Kidney (tissue), 14 donors: ENCODE data around the gene MAD1L1. TPM values are rescaled to one million over a fixed set of nuclear protein-coding genes. Genes with fewer than 3 reads are reported as not detected.

Experiments used
- DNase-seq, 5 donors: peaks; one replicate each; pipeline ENCODE4 v3.0.0-alpha.2; 2013 to 2020
- FAIRE-seq: peaks from 2 replicates; lab custom pipeline; 2012; peaks lifted over from hg19 to GRCh38; lab: Jason Lieb, UNC
- H3K27ac ChIP-seq, 2 donors: one replicate each; pipeline ENCODE4 v1.7.0; 2013; ENCODE audit warnings: low read depth in 2 of 2, low read length in 2 of 2, inconsistent platforms in 1 of 2
- H3K27me3 ChIP-seq: one replicate; pipeline ENCODE4 v1.7.1; 2013; ENCODE audit warnings: low read length, inconsistent platforms; ENCODE audit not compliant: control insufficient read depth, insufficient read depth
- H3K36me3 ChIP-seq, 3 donors: one replicate each; pipeline versions ENCODE4 v1.7.0 to v1.7.1; 2013; ENCODE audit warnings: low read length in 3 of 3, control low read depth in 1 of 3, inconsistent platforms in 1 of 3; ENCODE audit not compliant: insufficient read depth in 3 of 3, control insufficient read depth in 2 of 3
- H3K4me1 ChIP-seq, 3 donors: one replicate each; pipeline versions ENCODE4 v1.7.0 to v1.7.1; 2013; ENCODE audit warnings: low read length in 3 of 3, inconsistent platforms in 1 of 3, low read depth in 1 of 3; ENCODE audit not compliant: control insufficient read depth in 2 of 3, insufficient read depth in 2 of 3
- H3K4me3 ChIP-seq, 3 donors: one replicate each; pipeline versions ENCODE4 v1.7.0 to v1.8.1; 2013; ENCODE audit warnings: low read length in 3 of 3, control low read depth in 1 of 3, inconsistent platforms in 1 of 3
- H3K9ac ChIP-seq, 3 donors: one replicate each; pipeline versions ENCODE4 v1.7.0 to v1.7.1; 2013; ENCODE audit warnings: low read length in 3 of 3, control low read depth in 1 of 3, inconsistent platforms in 1 of 3
- H3K9me3 ChIP-seq, 3 donors: one replicate each; pipeline versions ENCODE4 v1.7.0 to v1.7.1; 2013; ENCODE audit warnings: low read length in 3 of 3, control low read depth in 1 of 3, inconsistent platforms in 1 of 3; ENCODE audit not compliant: control insufficient read depth in 2 of 3, insufficient read depth in 1 of 3
- intact Hi-C: fragments of 100-400 bp; cut with DNase I; formaldehyde crosslinking; loops from one replicate; pipeline ENCODE4 v1.11.1; 2022
- polyA plus RNA-seq: library from polyadenylated mRNA; stranded (reverse); fragments of 350-450 nt; fragmentation: Illumina TruSeq; extraction: RNeasy Lipid Tissue Mini Kit (QIAGEN cat#74804); gene quantifications from one replicate; pipeline ENCODE4 v1.2.3, GENCODE V29; 2014; ENCODE audit warnings: low read depth, low replicate concordance; ENCODE audit not compliant: insufficient read depth
- total RNA-seq: library from RNA; stranded (reverse); fragmentation: NEBNext Ultra II Directional; extraction: Animal tissue kit (Norgen Biotek cat#: 25700); gene quantifications from one replicate; pipeline ENCODE4 v1.2.1, GENCODE V29; 2021
- TF ChIP-seq, protein P1 (sequence below): IDR thresholded peaks from 3 replicates; pipeline ENCODE4 v1.5.1; 2012; ENCODE audit warnings: mild to moderate bottlenecking, moderate library complexity, borderline replicate concordance; ENCODE audit not compliant: insufficient read depth; ENCODE audit errors: extremely low read depth
- donor health status: control.
- donor health status: control.
- donor health status: control.
- donor health status: control.
- donor health status: control.
- donor health status: DM: yes; HTN: yes; CAD: no.
- donor health status: Normal renal cell carcinoma (clear cell type).

The MAD1L1 gene
- total and polyA plus RNA-seq, 2 donors from 2014 or later = 33.2 to 45.2 TPM

DNA sequence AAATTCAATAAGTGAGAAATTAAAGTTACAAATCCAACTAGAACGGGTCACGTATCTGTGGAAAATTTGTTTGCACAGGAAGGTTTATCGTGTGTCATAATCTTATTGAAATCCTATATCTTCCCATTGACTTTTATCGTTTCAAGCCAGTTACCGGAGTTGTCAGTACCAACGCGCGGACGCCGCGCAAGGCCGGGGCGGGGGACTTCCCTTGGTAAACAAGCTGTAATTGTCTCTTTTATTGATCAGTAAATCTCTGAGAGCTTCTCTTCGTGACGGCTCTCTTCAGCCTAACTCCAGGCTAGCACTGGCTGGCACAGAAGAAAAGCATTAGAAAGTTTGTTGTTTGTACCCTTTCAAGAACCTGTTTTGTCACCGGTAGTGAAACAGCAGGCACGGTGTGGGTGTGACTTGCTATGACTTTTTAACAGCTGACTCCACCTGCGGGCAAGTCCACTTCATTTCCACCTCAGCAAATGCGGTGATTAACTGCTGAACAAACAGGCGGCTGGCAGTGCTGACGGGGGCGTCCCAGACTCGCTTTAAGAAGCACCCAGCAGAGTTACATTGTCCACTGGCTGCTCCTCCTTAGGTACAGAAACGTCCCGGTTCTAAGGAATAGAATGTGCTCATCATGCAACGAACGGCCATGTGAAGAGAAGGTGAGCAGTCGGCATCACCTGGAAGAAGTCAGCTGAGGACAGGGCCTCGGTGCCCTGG is 215.8 kb downstream of the MAD1L1 start:
- Histone ChIP-seq H3K36me3 (no peaks in the 10 kb centered on the region), H3K4me1 (peaks cover 0 to 2% (median 0%) of the 10 kb centered on the region in 3 donors), H3K27ac (no peak overlapping the region), H3K9ac (no peak overlapping the region), H3K9me3 (no peaks in the 10 kb centered on the region), H3K27me3 (no peaks in the 10 kb centered on the region), H3K4me3 (no peak overlapping the region)
- TF ChIP-seq, protein P1, sequence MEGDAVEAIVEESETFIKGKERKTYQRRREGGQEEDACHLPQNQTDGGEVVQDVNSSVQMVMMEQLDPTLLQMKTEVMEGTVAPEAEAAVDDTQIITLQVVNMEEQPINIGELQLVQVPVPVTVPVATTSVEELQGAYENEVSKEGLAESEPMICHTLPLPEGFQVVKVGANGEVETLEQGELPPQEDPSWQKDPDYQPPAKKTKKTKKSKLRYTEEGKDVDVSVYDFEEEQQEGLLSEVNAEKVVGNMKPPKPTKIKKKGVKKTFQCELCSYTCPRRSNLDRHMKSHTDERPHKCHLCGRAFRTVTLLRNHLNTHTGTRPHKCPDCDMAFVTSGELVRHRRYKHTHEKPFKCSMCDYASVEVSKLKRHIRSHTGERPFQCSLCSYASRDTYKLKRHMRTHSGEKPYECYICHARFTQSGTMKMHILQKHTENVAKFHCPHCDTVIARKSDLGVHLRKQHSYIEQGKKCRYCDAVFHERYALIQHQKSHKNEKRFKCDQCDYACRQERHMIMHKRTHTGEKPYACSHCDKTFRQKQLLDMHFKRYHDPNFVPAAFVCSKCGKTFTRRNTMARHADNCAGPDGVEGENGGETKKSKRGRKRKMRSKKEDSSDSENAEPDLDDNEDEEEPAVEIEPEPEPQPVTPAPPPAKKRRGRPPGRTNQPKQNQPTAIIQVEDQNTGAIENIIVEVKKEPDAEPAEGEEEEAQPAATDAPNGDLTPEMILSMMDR = no peak
- intact Hi-C loops = no loop called here
- FAIRE-seq (no peak), DNase-seq (peak in 2 of 5 donors; percentile 43 to 56)

DNA sequence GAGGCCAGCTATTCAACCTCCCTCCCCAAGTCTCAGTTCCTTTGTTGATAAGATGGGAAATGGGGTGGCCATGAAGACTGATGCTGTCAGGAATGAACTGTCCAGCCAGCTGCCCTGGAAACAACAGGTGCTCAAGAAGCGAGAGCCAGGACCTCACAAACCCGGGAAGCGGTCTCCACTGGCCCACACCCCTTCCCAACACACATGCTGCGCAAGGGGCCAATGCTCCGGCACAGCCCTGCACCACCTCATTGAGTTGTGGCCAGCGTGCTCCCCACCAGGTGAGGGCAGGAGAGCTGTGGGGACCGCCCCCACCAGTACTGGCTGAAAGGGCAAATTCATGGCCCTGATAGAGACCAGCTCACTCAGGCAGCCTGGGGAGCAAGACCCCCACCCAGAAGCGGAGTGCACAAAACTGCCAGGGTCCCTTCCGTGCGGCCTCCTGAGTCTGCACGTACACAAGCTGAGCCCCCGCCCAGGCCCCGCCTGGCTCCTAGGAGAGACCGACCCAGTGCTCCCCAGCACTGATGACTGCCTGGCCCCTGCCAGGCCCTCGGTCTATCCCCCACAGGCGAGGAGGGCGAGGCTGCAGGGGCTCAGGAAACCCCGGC is 216.6 kb downstream of the MAD1L1 start:
- H3K36me3 ChIP-seq = no peaks in the 10 kb centered on the region
- H3K4me1 ChIP-seq = peaks cover 0 to 2% (median 0%) of the 10 kb centered on the region in 3 donors
- H3K9me3 ChIP-seq = no peaks in the 10 kb centered on the region
- no peak overlapping the region for H3K9ac ChIP-seq
- DNase-seq (peak in 2 of 5 donors; percentile 35 to 73), FAIRE-seq (no peak)
- H3K27me3 ChIP-seq = no peaks in the 10 kb centered on the region
- intact Hi-C loops = no loop called here
- H3K4me3 ChIP-seq = no peak overlapping the region
- no peak overlapping the region for H3K27ac ChIP-seq
- TF ChIP-seq, protein P1 = no peak

DNA sequence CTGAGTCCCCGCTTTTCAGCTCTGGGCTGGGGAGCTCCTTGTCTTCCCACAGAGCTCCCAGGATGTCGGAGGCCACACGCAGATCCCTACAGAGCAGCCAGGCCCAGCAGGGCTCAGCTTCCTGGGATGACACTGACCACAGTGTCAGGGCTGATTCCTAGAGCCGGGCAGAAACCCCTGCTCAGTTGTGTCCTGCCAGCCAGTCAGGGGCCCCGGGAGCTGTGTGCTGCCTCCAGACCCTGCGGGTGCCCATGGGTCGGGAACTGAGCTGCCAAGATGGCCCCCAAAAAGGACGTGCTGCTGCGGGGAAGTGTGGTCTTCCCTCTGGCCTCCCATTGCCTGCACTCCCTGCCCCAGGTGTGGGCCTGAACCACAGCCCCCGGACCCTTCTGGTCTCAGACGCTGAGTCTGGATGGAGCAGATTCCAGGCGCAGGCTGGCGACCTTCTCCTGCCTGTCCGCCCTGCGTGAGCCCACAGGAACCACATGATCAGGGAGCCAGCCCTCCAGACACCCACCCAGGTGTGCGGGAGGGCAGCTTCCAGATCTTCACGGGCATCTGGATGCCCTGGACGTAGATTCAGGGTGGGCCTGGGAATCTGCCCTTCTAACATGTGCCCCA is 217.4 kb downstream of the MAD1L1 start:
- Histone ChIP-seq H3K4me3 (no peak overlapping the region), H3K4me1 (peaks cover 0 to 2% (median 0%) of the 10 kb centered on the region in 3 donors), H3K36me3 (no peaks in the 10 kb centered on the region), H3K27me3 (no peaks in the 10 kb centered on the region), H3K27ac (no peak overlapping the region), H3K9ac (no peak overlapping the region), H3K9me3 (no peaks in the 10 kb centered on the region)
- TF ChIP-seq, protein P1 = no peak
- DNase-seq (peak in 2 of 5 donors; percentile 24 to 51), FAIRE-seq (no peak)
- intact Hi-C loops = no loop called here
